Keratinocyte (primary cell): ENCODE data around the gene UNC13C.

Experiments
- EZH2 ChIP-seq: IDR thresholded peaks from one replicate; pipeline ENCODE4 v1.6.1; 2012; ENCODE audit warnings: inconsistent platforms, mild to moderate bottlenecking, low read length, moderate library complexity
- TF ChIP-seq, protein P1 (sequence below), 3 experiments: IDR thresholded peaks in 1 of 3; conservative IDR thresholded peaks in 1 of 3; optimal IDR thresholded peaks in 1 of 3; 2 replicates in 2 of 3; 3 replicates in 1 of 3; pipeline versions ENCODE3 to v1.5.1; 2011; ENCODE audit warnings: low read length in 3 of 3, mild to moderate bottlenecking in 3 of 3, moderate library complexity in 2 of 3, control low read depth in 1 of 3, inconsistent platforms in 1 of 3; ENCODE audit not compliant: insufficient read depth in 2 of 3; ENCODE audit errors: extremely low read depth in 1 of 3

DNA sequence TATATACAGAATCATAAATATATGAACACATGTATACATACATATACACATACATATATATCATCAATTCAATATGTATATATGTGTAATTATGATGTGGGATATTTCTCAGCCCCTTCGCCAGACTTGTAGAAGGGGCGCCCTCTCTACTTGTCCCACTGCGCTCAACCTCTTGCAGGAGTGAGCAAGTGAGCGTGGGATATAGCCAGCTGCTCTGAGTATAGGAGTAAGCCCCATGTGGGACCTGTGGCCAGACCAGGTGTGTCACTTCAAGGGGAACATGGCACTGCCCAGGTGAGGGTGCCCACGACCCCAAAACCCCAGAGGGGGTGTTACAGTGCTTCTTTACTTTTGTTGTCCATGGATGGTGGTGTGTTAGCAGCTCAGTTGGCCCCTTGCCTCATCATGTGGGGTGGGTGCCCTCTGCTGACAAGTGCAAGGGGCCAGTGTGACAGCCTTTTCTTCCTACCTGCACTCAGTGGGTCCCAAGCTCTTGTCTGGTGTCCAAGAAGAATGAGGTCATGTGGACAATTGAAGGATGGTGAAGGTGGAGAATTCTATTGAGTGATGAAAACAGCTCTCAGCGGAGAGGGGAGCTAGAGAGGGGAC lies 304.1 kb downstream of the UNC13C start:
- TF ChIP-seq, protein P1, sequence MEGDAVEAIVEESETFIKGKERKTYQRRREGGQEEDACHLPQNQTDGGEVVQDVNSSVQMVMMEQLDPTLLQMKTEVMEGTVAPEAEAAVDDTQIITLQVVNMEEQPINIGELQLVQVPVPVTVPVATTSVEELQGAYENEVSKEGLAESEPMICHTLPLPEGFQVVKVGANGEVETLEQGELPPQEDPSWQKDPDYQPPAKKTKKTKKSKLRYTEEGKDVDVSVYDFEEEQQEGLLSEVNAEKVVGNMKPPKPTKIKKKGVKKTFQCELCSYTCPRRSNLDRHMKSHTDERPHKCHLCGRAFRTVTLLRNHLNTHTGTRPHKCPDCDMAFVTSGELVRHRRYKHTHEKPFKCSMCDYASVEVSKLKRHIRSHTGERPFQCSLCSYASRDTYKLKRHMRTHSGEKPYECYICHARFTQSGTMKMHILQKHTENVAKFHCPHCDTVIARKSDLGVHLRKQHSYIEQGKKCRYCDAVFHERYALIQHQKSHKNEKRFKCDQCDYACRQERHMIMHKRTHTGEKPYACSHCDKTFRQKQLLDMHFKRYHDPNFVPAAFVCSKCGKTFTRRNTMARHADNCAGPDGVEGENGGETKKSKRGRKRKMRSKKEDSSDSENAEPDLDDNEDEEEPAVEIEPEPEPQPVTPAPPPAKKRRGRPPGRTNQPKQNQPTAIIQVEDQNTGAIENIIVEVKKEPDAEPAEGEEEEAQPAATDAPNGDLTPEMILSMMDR (optimal IDR thresholded peaks at IDR 0.05 in 1 of 3, IDR thresholded peaks at IDR 0.05 in 1 of 3, conservative IDR thresholded peaks at IDR 0.05 in 1 of 3; ENCODE audit: extremely low read depth in 1 of 3, insufficient read depth in 2 of 3, low read length in 3 of 3): no peak
- TF ChIP-seq EZH2: no peak
